H1 (cell line): ENCODE data around the gene ZIC3. TPM values are rescaled to one million over a fixed set of nuclear protein-coding genes. Genes with fewer than 3 reads are reported as not detected.

Experiments used
- CTCF ChIA-PET: fragments of 300-600 bp; sonication (Branson Sonifier 250); formaldehyde crosslinking; loops from one replicate; lab custom pipeline; 2021; ENCODE audit not compliant: partially characterized antibody; lab: Charles Lee
- POLR2A ChIA-PET: fragments of 300-600 bp; sonication (Branson Sonifier 250); formaldehyde crosslinking; loops from one replicate; lab custom pipeline; 2021; ENCODE audit warnings: inconsistent platforms; ENCODE audit not compliant: partially characterized antibody; lab: Charles Lee
- DNase-seq, 2 experiments: peaks; one replicate each; pipeline versions ENCODE4 v3.0.0 to v3.0.0-alpha.2; 2010 to 2022; ENCODE audit warnings: low spot score in 2 of 2, low read depth in 1 of 2, mixed read lengths in 1 of 2
- FAIRE-seq: peaks from 2 replicates; lab custom pipeline; 2011; peaks lifted over from hg19 to GRCh38; lab: Jason Lieb, UNC
- H2AFZ ChIP-seq: 2 replicates; pipeline ENCODE4 v1.8.1; 2012; ENCODE audit warnings: low read length, inconsistent platforms
- H2AK5ac ChIP-seq: 2 replicates; pipeline ENCODE4 v1.6.1; 2013; ENCODE audit warnings: low read depth, low read length
- H2BK120ac ChIP-seq: replicated peaks from 2 replicates; pipeline ENCODE3; 2013; ENCODE audit warnings: low read depth, low read length, inconsistent platforms
- H2BK12ac ChIP-seq: 2 replicates; pipeline ENCODE4 v1.6.1; 2013; ENCODE audit warnings: low read depth, low read length
- H2BK15ac ChIP-seq: 2 replicates; pipeline ENCODE4 v1.6.1; 2013; ENCODE audit warnings: low read length
- H2BK20ac ChIP-seq: 2 replicates; pipeline ENCODE4 v1.6.1; 2013; ENCODE audit warnings: low read length
- H2BK5ac ChIP-seq: 2 replicates; pipeline ENCODE4 v1.6.1; 2013; ENCODE audit warnings: low read depth, low read length
- H3K14ac ChIP-seq: 2 replicates; pipeline ENCODE4 v1.6.1; 2013; ENCODE audit warnings: inconsistent platforms; ENCODE audit not compliant: insufficient read length
- H3K18ac ChIP-seq: 2 replicates; pipeline ENCODE4 v1.6.1; 2013; ENCODE audit warnings: low read length; ENCODE audit errors: extremely low read depth
- H3K23ac ChIP-seq: 2 replicates; pipeline ENCODE4 v1.6.1; 2013; ENCODE audit warnings: inconsistent platforms; ENCODE audit not compliant: insufficient read length
- H3K23me2 ChIP-seq: 2 replicates; pipeline ENCODE4 v1.6.1; 2013; ENCODE audit warnings: low read depth, low read length
- H3K27ac ChIP-seq: 2 replicates; pipeline ENCODE4 v1.6.1; 2011; ENCODE audit warnings: low read depth, low read length, inconsistent platforms
- H3K27me3 ChIP-seq, 4 experiments: replicated peaks in 1 of 4; 1 replicate in 1 of 4; 2 replicates in 3 of 4; pipeline versions ENCODE4 v1.6.1 to v1.8.1; 2011 to 2013; ENCODE audit warnings: low read length in 3 of 4, mild to moderate bottlenecking in 3 of 4, inconsistent platforms in 2 of 4, mixed read lengths in 2 of 4, moderate library complexity in 1 of 4; ENCODE audit not compliant: control insufficient read depth in 3 of 4, insufficient read depth in 3 of 4; ENCODE audit errors: extremely low read depth in 1 of 4
- H3K36me3 ChIP-seq, 4 experiments: 2 replicates each; pipeline versions ENCODE4 v1.6.1 to v1.8.1; 2011 to 2013; ENCODE audit warnings: mild to moderate bottlenecking in 4 of 4, low read length in 3 of 4, moderate library complexity in 2 of 4, control low read depth in 1 of 4, inconsistent platforms in 1 of 4; ENCODE audit not compliant: insufficient read depth in 4 of 4, control insufficient read depth in 2 of 4
- H3K4ac ChIP-seq: replicated peaks from 2 replicates; pipeline ENCODE3; 2013; ENCODE audit warnings: low read length, low read depth, mixed read lengths, inconsistent platforms; ENCODE audit not compliant: insufficient read length
- H3K4me1 ChIP-seq, 4 experiments: replicated peaks in 1 of 4; 1 replicate in 1 of 4; 2 replicates in 3 of 4; pipeline versions ENCODE4 v1.6.1 to v1.8.1; 2011 to 2013; ENCODE audit warnings: low read length in 3 of 4, inconsistent platforms in 2 of 4, mixed read lengths in 1 of 4; ENCODE audit not compliant: insufficient read depth in 4 of 4, control insufficient read depth in 3 of 4
- H3K4me2 ChIP-seq, 2 experiments: 2 replicates each; pipeline versions ENCODE4 v1.6.1 to v1.8.1; 2011 to 2013; ENCODE audit warnings: low read depth in 2 of 2, low read length in 2 of 2, control low read depth in 1 of 2, inconsistent platforms in 1 of 2, mild to moderate bottlenecking in 1 of 2; ENCODE audit not compliant: insufficient read depth in 1 of 2
- H3K4me3 ChIP-seq, 4 experiments: fragments of 200-600, 300-600 bp in 1 of 4; sonication (generic), shearing (Covaris generic), sonication (Bioruptor Twin) in 1 of 4; 2 replicates each; pipeline versions ENCODE4 v1.5.1 to v1.8.1; 2011 to 2016; ENCODE audit warnings: low read length in 4 of 4, low read depth in 3 of 4, control low read depth in 2 of 4, inconsistent platforms in 2 of 4, mild to moderate bottlenecking in 2 of 4, mixed read lengths in 1 of 4, moderate library complexity in 1 of 4; ENCODE audit not compliant: insufficient read depth in 2 of 4; ENCODE audit errors: extremely low read depth in 1 of 4
- H3K56ac ChIP-seq: replicated peaks from 2 replicates; pipeline ENCODE3; 2013; ENCODE audit warnings: low read depth, mild to moderate bottlenecking, mixed read lengths, low read length, inconsistent platforms; ENCODE audit not compliant: insufficient read length
- H3K79me1 ChIP-seq: 2 replicates; pipeline ENCODE4 v1.6.1; 2013; ENCODE audit warnings: low read depth, low read length, control low read depth
- H3K79me2 ChIP-seq, 2 experiments: 2 replicates each; pipeline versions ENCODE4 v1.6.1 to v1.8.1; 2012 to 2013; ENCODE audit warnings: low read length in 2 of 2, mild to moderate bottlenecking in 2 of 2, inconsistent platforms in 1 of 2; ENCODE audit not compliant: insufficient read depth in 2 of 2, control insufficient read depth in 1 of 2
- H3K9ac ChIP-seq, 4 experiments: replicated peaks in 1 of 4; 1 replicate in 1 of 4; 2 replicates in 3 of 4; pipeline versions ENCODE4 v1.6.1 to v1.8.1; 2011 to 2013; ENCODE audit warnings: low read depth in 3 of 4, low read length in 3 of 4, control low read depth in 2 of 4, mild to moderate bottlenecking in 2 of 4, moderate library complexity in 2 of 4, inconsistent platforms in 1 of 4; ENCODE audit errors: extremely low read depth in 1 of 4
- H3K9me3 ChIP-seq, 2 experiments: 2 replicates each; pipeline versions ENCODE4 v1.6.1 to v1.8.1; 2012 to 2013; ENCODE audit warnings: mild to moderate bottlenecking in 2 of 2, moderate library complexity in 2 of 2, control low read depth in 1 of 2, inconsistent platforms in 1 of 2, low read depth in 1 of 2, low read length in 1 of 2, mixed read lengths in 1 of 2; ENCODE audit not compliant: insufficient read depth in 2 of 2
- H4K20me1 ChIP-seq, 2 experiments: replicated peaks in 1 of 2; 2 replicates each; pipeline versions ENCODE3 to v1.8.1; 2011 to 2013; ENCODE audit warnings: inconsistent platforms in 2 of 2, low read length in 2 of 2, mild to moderate bottlenecking in 1 of 2; ENCODE audit not compliant: insufficient read depth in 2 of 2, control insufficient read depth in 1 of 2
- H4K5ac ChIP-seq: 2 replicates; pipeline ENCODE4 v1.6.1; 2013; ENCODE audit warnings: low read length, low read depth, mixed read lengths, inconsistent platforms; ENCODE audit not compliant: insufficient read length
- H4K8ac ChIP-seq: 2 replicates; pipeline ENCODE4 v1.8.0; 2013; ENCODE audit warnings: mild to moderate bottlenecking, moderate library complexity, low read length, inconsistent platforms; ENCODE audit not compliant: insufficient read depth; ENCODE audit errors: extremely low read depth
- H4K91ac ChIP-seq: replicated peaks from 2 replicates; pipeline ENCODE3; 2013; ENCODE audit warnings: low read length, mixed read lengths, inconsistent platforms; ENCODE audit not compliant: insufficient read length
- ATF2 ChIP-seq: IDR thresholded peaks from 2 replicates; pipeline ENCODE4 v1.6.1; 2012; ENCODE audit warnings: low read length, inconsistent platforms
- CBX5 ChIP-seq: fragments of 300-800, 300-1000 bp; sonication (generic); IDR thresholded peaks from 2 replicates; pipeline ENCODE4 v1.7.1; 2016; ENCODE audit warnings: antibody characterized with exemption, low read length, low read depth
- NRF1 ChIP-seq: IDR thresholded peaks from 2 replicates; pipeline ENCODE4 v1.6.1; 2011; ENCODE audit warnings: mild to moderate bottlenecking, low read depth, low read length, improper control_type of control experiment
- PHF8 ChIP-seq: fragments of 200-600 bp; sonication (generic); conservative IDR thresholded peaks from 2 replicates; pipeline ENCODE4 v1.7.1; 2012; ENCODE audit warnings: low read depth, mild to moderate bottlenecking, inconsistent platforms, low read length, moderate library complexity
- POLR2A ChIP-seq, 2 experiments: IDR thresholded peaks; 1 replicate in 1 of 2; 2 replicates in 1 of 2; pipeline ENCODE4 v1.6.1; 2011; ENCODE audit warnings: low read depth in 2 of 2, low read length in 2 of 2, mild to moderate bottlenecking in 2 of 2; ENCODE audit errors: control extremely low read depth in 1 of 2
- POU5F1 ChIP-seq: IDR thresholded peaks from 2 replicates; pipeline ENCODE4 v1.6.1; 2011; ENCODE audit warnings: low read depth, mild to moderate bottlenecking, low read length, moderate library complexity
- RAD21 ChIP-seq, 2 experiments: IDR thresholded peaks in 1 of 2; conservative IDR thresholded peaks in 1 of 2; 2 replicates each; pipeline ENCODE4 v1.6.1; 2011; ENCODE audit warnings: low read depth in 2 of 2, low read length in 2 of 2, improper control_type of control experiment in 1 of 2, inconsistent platforms in 1 of 2, mild to moderate bottlenecking in 1 of 2, moderate library complexity in 1 of 2
- SAP30 ChIP-seq: fragments of 300-600 bp; sonication (generic); IDR thresholded peaks from 2 replicates; pipeline ENCODE4 v1.7.1; 2012; ENCODE audit warnings: low read length, moderate library complexity, mild to moderate bottlenecking, inconsistent platforms; ENCODE audit not compliant: insufficient read depth, insufficient replicate concordance
- SP1 ChIP-seq: IDR thresholded peaks from 2 replicates; pipeline ENCODE4 v1.6.1; 2011; ENCODE audit warnings: low read depth, low read length
- SP2 ChIP-seq: IDR thresholded peaks from 2 replicates; pipeline ENCODE4 v1.6.1; 2012; ENCODE audit warnings: mild to moderate bottlenecking, low read length, inconsistent platforms
- TCF12 ChIP-seq: IDR thresholded peaks from 2 replicates; pipeline ENCODE4 v1.6.1; 2011; ENCODE audit warnings: low read depth, mild to moderate bottlenecking, low read length
- USF2 ChIP-seq: IDR thresholded peaks from 2 replicates; pipeline ENCODE4 v1.6.1; 2011; ENCODE audit warnings: low read length, improper control_type of control experiment
- WGBS, 2 experiments: shearing (Covaris generic) in 1 of 2; methylation state at CpG; one replicate each; pipeline versions ENCODE4 v1.1.6 to v1.1.7; 2013 to 2015; ENCODE audit warnings: low lambda C conversion rate in 2 of 2, mixed read lengths in 2 of 2, inconsistent platforms in 1 of 2, low coverage in 1 of 2, missing lambda C conversion rate in 1 of 2; ENCODE audit not compliant: insufficient replicate concordance in 2 of 2, insufficient coverage in 1 of 2, insufficient read length in 1 of 2; ENCODE audit errors: extremely low coverage in 1 of 2, missing lambda C conversion rate in 1 of 2; 5-methylcytosine and 5-hydroxymethylcytosine counted together
- polyA plus RNA-seq, 7 experiments: library from polyadenylated mRNA; depleted of rRNA in 3 of 7; stranded (reverse) in 5 of 7; unstranded in 2 of 7; fragments of >200 nt in 5 of 7; fragments of 200-250 nt in 2 of 7; gene quantifications; 1 replicate in 5 of 7; 2 replicates in 1 of 7; 4 replicates in 1 of 7; pipeline versions ENCODE4 v1.2.1 to v1.2.3, GENCODE V29; 2011 to 2013; ENCODE audit warnings: missing spikeins in 2 of 7, mixed read lengths in 2 of 7
- total RNA-seq: library from RNA; stranded (reverse); fragmentation: NEBNext Ultra II Directional; extraction: Animal tissue kit (Norgen Biotek cat#: 25700); gene quantifications from 2 replicates; pipeline ENCODE4 v1.2.1, GENCODE V29; 2021

ZIC3 gene
- total and polyA plus RNA-seq, 2 of the 8 experiments (the other 6 are each of a cell fraction or from before 2014, with no cell fraction given): 53.7 to 73.1 TPM

- Histone ChIP-seq H4K20me1 (no peaks in the 10 kb centered on the region), H2BK120ac (no peak overlapping the region), H2AFZ (no peak overlapping the region), H2BK20ac (no peak overlapping the region), H4K8ac (no peak overlapping the region), H3K4me2 (no peak overlapping the region), H4K91ac (no peak overlapping the region), H3K27ac (no peak overlapping the region), H3K27me3 (no peaks in the 10 kb centered on the region), H3K18ac (no peak overlapping the region), H3K4me3 (no peak overlapping the region), H3K79me1 (no peaks in the 10 kb centered on the region), H3K23me2 (no peaks in the 10 kb centered on the region), H3K14ac (no peak overlapping the region), H3K4me1 (peaks cover 0 to 29% (median 4%) of the 10 kb centered on the region in 4 experiments; a peak in 4 of 7 replicates), H3K4ac (no peak overlapping the region), H3K9ac (no peak overlapping the region), H3K9me3 (no peaks in the 10 kb centered on the region), H3K56ac (no peak overlapping the region), H3K79me2 (no peaks in the 10 kb centered on the region), H2BK12ac (no peak overlapping the region), H2BK15ac (no peak overlapping the region), H3K36me3 (no peaks in the 10 kb centered on the region), H4K5ac (peak overlapping the region; percentile 57), H2BK5ac (no peak overlapping the region), H2AK5ac (no peak overlapping the region), H3K23ac (no peak overlapping the region)
- no peak for TF ChIP-seq SP1
- TF ChIP-seq NRF1: no peak
- TF ChIP-seq POLR2A (IDR thresholded peaks at IDR 0.05; ENCODE audit: control extremely low read depth in 1 of 2, low read depth in 2 of 2, low read length in 2 of 2): no peak
- no peak for TF ChIP-seq POU5F1
- no peak for TF ChIP-seq USF2
- no peak for TF ChIP-seq SAP30
- no peak for TF ChIP-seq ATF2
- TF ChIP-seq SP2: no peak
- TF ChIP-seq PHF8: no peak
- no peak for TF ChIP-seq CBX5
- no peak for TF ChIP-seq TCF12
- TF ChIP-seq RAD21 (IDR thresholded peaks at IDR 0.05 in 1 of 2, conservative IDR thresholded peaks at IDR 0.05 in 1 of 2; ENCODE audit: low read depth in 2 of 2, low read length in 2 of 2): no peak
- ChIA-PET CTCF (no interaction called here), POLR2A (no interaction called here)
- 22% methylated on average over 2 of the region's 2 CpGs; no CpG with 5 or more reads in 1 of the 2 experiments for WGBS, 2 experiments
- FAIRE-seq (no peak), DNase-seq (no peak)
These were observed 21.2 kb downstream of the ZIC3 start for GRCh38 chrX:137587151-137587550.
